B cell (primary cell): Measurements from ENCODE around the gene PLPP2. TPM values are rescaled to one million over a fixed set of nuclear protein-coding genes. Genes with fewer than 3 reads are reported as not detected.

Experiments used
- ATAC-seq: fragments of 200-7000 bp; cut with Tn5 transposase; one replicate; pipeline ENCODE4 v1.10.0; 2021; ENCODE audit warnings: low read depth, mild to moderate bottlenecking, moderate number of reproducible peaks, moderate library complexity
- CTCF ChIA-PET: fragments of 350-600 bp; sonication (Branson Sonifier 250); formaldehyde crosslinking; loops from one replicate; lab custom pipeline; 2021; ENCODE audit warnings: antibody characterized with exemption, inconsistent platforms; lab: Charles Lee
- POLR2A ChIA-PET: fragments of 350-600 bp; sonication (Branson Sonifier 250); formaldehyde crosslinking; loops from one replicate; lab custom pipeline; 2021; ENCODE audit warnings: antibody characterized with exemption; lab: Charles Lee
- DNase-seq: peaks from one replicate; pipeline ENCODE4 v3.0.0; 2013
- H2AFZ ChIP-seq: 2 replicates; pipeline ENCODE4 v1.6.1; 2012; ENCODE audit warnings: mild to moderate bottlenecking, low read depth, low read length; ENCODE audit not compliant: insufficient read depth, poor library complexity, severe bottlenecking
- H3K27ac ChIP-seq, 2 donors: 1 replicate in 1 of 2; 2 replicates in 1 of 2; pipeline ENCODE4 v1.5.1; 2012 to 2013; ENCODE audit warnings: low read length in 2 of 2, mild to moderate bottlenecking in 2 of 2, moderate library complexity in 1 of 2
- H3K27me3 ChIP-seq, 4 experiments: fragments of 200-600 bp in 1 of 4; sonication (generic) in 1 of 4; replicated peaks in 1 of 4; 1 replicate in 2 of 4; 2 replicates in 2 of 4; pipeline versions ENCODE4 v1.6.1 to v1.7.0; 2013 to 2016; ENCODE audit warnings: low read length in 3 of 4, mild to moderate bottlenecking in 2 of 4, mixed read lengths in 1 of 4, moderate library complexity in 1 of 4; ENCODE audit not compliant: insufficient read depth in 4 of 4, control insufficient read depth in 3 of 4; ENCODE audit errors: control extremely low read depth in 1 of 4
- H3K36me3 ChIP-seq, 2 experiments: replicated peaks in 1 of 2; 1 replicate in 1 of 2; 2 replicates in 1 of 2; pipeline versions ENCODE4 v1.6.1 to v1.7.1; 2013; ENCODE audit warnings: low read length in 1 of 2; ENCODE audit not compliant: insufficient read depth in 2 of 2, control insufficient read depth in 1 of 2; ENCODE audit errors: control extremely low read depth in 1 of 2, extremely low read depth in 1 of 2
- H3K4me1 ChIP-seq, 2 donors: fragments of 200-600 bp in 1 of 2; sonication (generic) in 1 of 2; 1 replicate in 1 of 2; 2 replicates in 1 of 2; pipeline versions ENCODE4 v1.5.1 to v1.6.1; 2013 to 2017; ENCODE audit warnings: low read length in 2 of 2; ENCODE audit not compliant: control insufficient read depth in 2 of 2, insufficient read depth in 2 of 2
- H3K4me2 ChIP-seq: replicated peaks from 2 replicates; pipeline ENCODE3; 2012; ENCODE audit warnings: mild to moderate bottlenecking, low read depth, low read length; ENCODE audit not compliant: poor library complexity, severe bottlenecking
- H3K4me3 ChIP-seq, 5 experiments: fragments of 200-600 bp in 1 of 5; sonication (generic) in 1 of 5; 1 replicate in 3 of 5; 2 replicates in 2 of 5; pipeline versions ENCODE4 v1.5.1 to v1.7.0; 2011 to 2016; ENCODE audit warnings: low read length in 4 of 5, mild to moderate bottlenecking in 4 of 5, low read depth in 2 of 5, control low read depth in 1 of 5, moderate library complexity in 1 of 5; ENCODE audit not compliant: insufficient read depth in 1 of 5; ENCODE audit errors: control extremely low read depth in 1 of 5, extremely low read depth in 1 of 5
- H3K79me2 ChIP-seq: fragments of 200-600 bp; sonication (generic); one replicate; pipeline ENCODE4 v1.6.0; 2016; ENCODE audit warnings: low read length; ENCODE audit not compliant: control insufficient read depth, insufficient read depth
- H3K9ac ChIP-seq: fragments of 200-600 bp; sonication (generic); 2 replicates; pipeline ENCODE4 v1.6.1; 2017; ENCODE audit warnings: mild to moderate bottlenecking, low read length, moderate library complexity
- H3K9me3 ChIP-seq, 3 donors: one replicate each; pipeline versions ENCODE4 v1.6.1 to v1.7.1; 2013; ENCODE audit warnings: low read length in 2 of 3; ENCODE audit not compliant: control insufficient read depth in 2 of 3, insufficient read depth in 1 of 3; ENCODE audit errors: control extremely low read depth in 1 of 3
- H4K20me1 ChIP-seq: 2 replicates; pipeline ENCODE4 v1.6.0; 2012; ENCODE audit warnings: mild to moderate bottlenecking, low read length; ENCODE audit not compliant: insufficient read depth, control insufficient read depth, poor library complexity, severe bottlenecking
- H3K27ac Mint-ChIP-seq: one replicate; pipeline ENCODE4 v1.8.0; 2021; ENCODE audit warnings: mixed read lengths
- H3K27me3 Mint-ChIP-seq: one replicate; pipeline ENCODE4 v1.8.0; 2021; ENCODE audit warnings: mixed read lengths
- H3K4me1 Mint-ChIP-seq: one replicate; pipeline ENCODE4 v1.8.0; 2021; ENCODE audit warnings: mixed read lengths
- H3K4me3 Mint-ChIP-seq: one replicate; pipeline ENCODE4 v1.8.0; 2021; ENCODE audit warnings: mixed read lengths
- H3K9me3 Mint-ChIP-seq: one replicate; pipeline ENCODE4 v1.8.0; 2022; ENCODE audit warnings: mixed read lengths; ENCODE audit not compliant: insufficient read depth
- EZH2 ChIP-seq: IDR thresholded peaks from 2 replicates; pipeline ENCODE4 v1.6.1; 2012; ENCODE audit warnings: borderline replicate concordance, low read depth, mild to moderate bottlenecking, moderate library complexity, low read length; ENCODE audit not compliant: insufficient read depth, poor library complexity, severe bottlenecking
- WGBS: methylation state at CpG from one replicate; pipeline ENCODE4 v1.1.5; 2013; ENCODE audit warnings: missing lambda C conversion rate; ENCODE audit not compliant: insufficient coverage; 5-methylcytosine and 5-hydroxymethylcytosine counted together
- intact Hi-C: fragments of 100-400 bp; cut with micrococcal nuclease; formaldehyde crosslinking; loops from one replicate; pipeline ENCODE4 v1.10.0; 2022
- polyA plus RNA-seq: library from polyadenylated mRNA; depleted of rRNA; stranded (reverse); fragments of >200 nt; gene quantifications from 2 replicates; pipeline ENCODE4 v1.2.3, GENCODE V29; 2012
- total RNA-seq, 2 donors: library from RNA; stranded (reverse); fragments of 120-200 nt in 1 of 2; gene quantifications; 1 replicate in 1 of 2; 2 replicates in 1 of 2; pipeline versions ENCODE4 v1.2.3 to v1.2.4, GENCODE V29; 2013 to 2022
- TF ChIP-seq, protein P1 (sequence below): fragments of 200-600 bp; IDR thresholded peaks from one replicate; pipeline ENCODE4 v1.8.0; 2022; ENCODE audit warnings: antibody characterized with exemption, mild to moderate bottlenecking

Gene PLPP2
- total and polyA plus RNA-seq, 2 donors (not counting 1 experiment from before 2014, with no cell fraction given): 0.37 to 1.3 TPM

DNA sequence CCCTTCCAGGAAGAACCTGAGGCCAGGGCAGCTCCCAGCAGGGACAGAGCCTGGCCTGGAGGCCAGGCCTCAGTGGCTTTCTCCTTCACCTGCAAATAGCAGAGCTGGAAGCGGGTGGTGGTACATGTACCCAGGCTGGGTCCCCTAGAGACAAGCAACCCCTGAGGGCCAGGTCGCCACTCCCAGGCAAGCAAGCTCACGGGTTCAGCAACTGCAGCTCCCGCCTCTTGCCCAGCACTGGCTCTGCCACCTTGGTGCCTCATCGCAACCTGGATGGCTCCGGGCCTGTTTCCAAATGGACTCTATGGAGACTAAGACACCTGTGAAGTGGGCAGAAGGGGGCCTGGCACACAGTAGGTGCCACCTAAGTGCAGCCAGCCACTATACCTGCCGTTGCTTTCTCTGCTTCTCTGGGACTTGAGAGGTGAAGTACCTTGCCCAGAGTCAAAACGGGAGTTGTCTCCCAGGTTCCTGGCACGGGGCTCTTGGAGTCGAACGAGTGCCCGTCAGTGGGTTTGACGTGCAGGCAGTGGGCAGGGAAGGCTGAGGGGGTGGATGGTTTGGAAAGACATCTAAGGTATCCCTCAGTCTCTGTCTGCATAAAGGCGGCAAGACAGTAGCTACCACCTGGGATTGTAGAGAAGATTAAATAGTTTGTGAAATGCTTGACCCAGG lies 2.4 kb upstream of the PLPP2 start:
- no peak overlapping the region for H3K27ac Mint-ChIP-seq
- H3K9me3 Mint-ChIP-seq: no peaks in the 10 kb centered on the region
- Histone ChIP-seq H3K27ac (no peak overlapping the region), H3K9ac (no peak overlapping the region), H3K4me3 (no peak overlapping the region), H2AFZ (no peak overlapping the region), H4K20me1 (no peaks in the 10 kb centered on the region), H3K4me1 (peaks cover 11 to 22% of the 10 kb centered on the region in 2 donors), H3K79me2 (no peaks in the 10 kb centered on the region), H3K9me3 (peaks cover 0 to 24% (median 0%) of the 10 kb centered on the region in 3 donors), H3K4me2 (no peak overlapping the region), H3K27me3 (peaks cover 0 to 54% (median 25%) of the 10 kb centered on the region in 4 experiments), H3K36me3 (no peaks in the 10 kb centered on the region)
- intact Hi-C loops: no loop called here
- no peak for TF ChIP-seq EZH2
- TF ChIP-seq, protein P1, sequence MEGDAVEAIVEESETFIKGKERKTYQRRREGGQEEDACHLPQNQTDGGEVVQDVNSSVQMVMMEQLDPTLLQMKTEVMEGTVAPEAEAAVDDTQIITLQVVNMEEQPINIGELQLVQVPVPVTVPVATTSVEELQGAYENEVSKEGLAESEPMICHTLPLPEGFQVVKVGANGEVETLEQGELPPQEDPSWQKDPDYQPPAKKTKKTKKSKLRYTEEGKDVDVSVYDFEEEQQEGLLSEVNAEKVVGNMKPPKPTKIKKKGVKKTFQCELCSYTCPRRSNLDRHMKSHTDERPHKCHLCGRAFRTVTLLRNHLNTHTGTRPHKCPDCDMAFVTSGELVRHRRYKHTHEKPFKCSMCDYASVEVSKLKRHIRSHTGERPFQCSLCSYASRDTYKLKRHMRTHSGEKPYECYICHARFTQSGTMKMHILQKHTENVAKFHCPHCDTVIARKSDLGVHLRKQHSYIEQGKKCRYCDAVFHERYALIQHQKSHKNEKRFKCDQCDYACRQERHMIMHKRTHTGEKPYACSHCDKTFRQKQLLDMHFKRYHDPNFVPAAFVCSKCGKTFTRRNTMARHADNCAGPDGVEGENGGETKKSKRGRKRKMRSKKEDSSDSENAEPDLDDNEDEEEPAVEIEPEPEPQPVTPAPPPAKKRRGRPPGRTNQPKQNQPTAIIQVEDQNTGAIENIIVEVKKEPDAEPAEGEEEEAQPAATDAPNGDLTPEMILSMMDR: no peak
- DNase-seq (no peak), ATAC-seq (no peak)
- ChIA-PET CTCF (no interaction called here), POLR2A (no interaction called here)
- no peak overlapping the region for H3K4me3 Mint-ChIP-seq
- 83% methylated on average over 14 of the region's 14 CpGs for WGBS
- H3K4me1 Mint-ChIP-seq: peaks cover 12% of the 10 kb centered on the region
- H3K27me3 Mint-ChIP-seq: peaks cover 47% of the 10 kb centered on the region

- no peak overlapping the region for H3K27ac ChIP-seq
- peaks cover 12% of the 10 kb centered on the region for H3K4me1 Mint-ChIP-seq
- 86% methylated on average over 2 of the region's 4 CpGs for WGBS
- peaks cover 0 to 54% (median 25%) of the 10 kb centered on the region in 4 experiments for H3K27me3 ChIP-seq
- H2AFZ ChIP-seq: no peak overlapping the region
- H3K36me3 ChIP-seq: no peaks in the 10 kb centered on the region
- ATAC-seq (no peak), DNase-seq (no peak)
- peaks cover 11 to 22% of the 10 kb centered on the region in 2 donors for H3K4me1 ChIP-seq
- CTCF ChIA-PET: no interaction called here
- H3K27me3 Mint-ChIP-seq: peaks cover 52% of the 10 kb centered on the region
- no peak overlapping the region for H3K4me3 ChIP-seq
- no peak overlapping the region for H3K27ac Mint-ChIP-seq
- no peak overlapping the region for H3K4me2 ChIP-seq
- H3K9me3 Mint-ChIP-seq: no peaks in the 10 kb centered on the region
- no peaks in the 10 kb centered on the region for H3K79me2 ChIP-seq
- peaks cover 0 to 24% (median 0%) of the 10 kb centered on the region in 3 donors for H3K9me3 ChIP-seq
- POLR2A ChIA-PET: no interaction called here
- intact Hi-C loops: no loop called here
- H3K4me3 Mint-ChIP-seq: no peak overlapping the region
- H4K20me1 ChIP-seq: no peaks in the 10 kb centered on the region
- no peak for TF ChIP-seq EZH2
- TF ChIP-seq, protein P1: no peak
- H3K9ac ChIP-seq: no peak overlapping the region
These were observed 1.7 kb upstream of the PLPP2 start for GRCh38 chr19:292951-293350.
